ENCODE measurements around the gene SHC3. TPM values are rescaled to one million over a fixed set of nuclear protein-coding genes. Genes with fewer than 3 reads are reported as not detected.

The SHC3 gene
- total and polyA plus RNA-seq, 2 of the 4 experiments (the other 2 are of a cell fraction), result 4.5 to 13.3 TPM

- no peak for TF ChIP-seq SMC3 (IDR thresholded peaks at IDR 0.05; ENCODE audit: low read depth, low read length)
- no peak for TF ChIP-seq RFX5 (IDR thresholded peaks at IDR 0.05; ENCODE audit: low read depth, low read length)
- TF ChIP-seq USF2 (IDR thresholded peaks at IDR 0.05; ENCODE audit: low read depth, low read length), result no peak
- TF ChIP-seq MAZ (IDR thresholded peaks at IDR 0.05; ENCODE audit: borderline replicate concordance, low read depth, low read length), result no peak
- TF ChIP-seq CTCF (conservative IDR thresholded peaks at IDR 0.05; ENCODE audit: low read depth, low read length), result no peak
- TF ChIP-seq CEBPB (IDR thresholded peaks at IDR 0.05; ENCODE audit: low read depth, low read length), result no peak
- no peak for TF ChIP-seq RCOR1 (IDR thresholded peaks at IDR 0.05; ENCODE audit: insufficient replicate concordance, low read length)
- TF ChIP-seq POLR2A (IDR thresholded peaks at IDR 0.05; ENCODE audit: low read depth, low read length), result no peak
- TF ChIP-seq NFE2L2 (IDR thresholded peaks at IDR 0.05; ENCODE audit: low read depth, low read length), result no peak
- no peak for TF ChIP-seq ELK1 (IDR thresholded peaks at IDR 0.05; ENCODE audit: borderline replicate concordance, low read depth, low read length)
- no peak for TF ChIP-seq MXI1 (IDR thresholded peaks at IDR 0.05; ENCODE audit: borderline replicate concordance, low read depth, low read length)
- TF ChIP-seq BHLHE40 (IDR thresholded peaks at IDR 0.05; ENCODE audit: low read depth, low read length), result no peak
- no peak for TF ChIP-seq MAFK (IDR thresholded peaks at IDR 0.05; ENCODE audit: low read depth, low read length)
- TF ChIP-seq CHD1 (IDR thresholded peaks at IDR 0.05; ENCODE audit: low read depth, low read length), result no peak
- no peak for TF ChIP-seq FOS (IDR thresholded peaks at IDR 0.05; ENCODE audit: low read depth, low read length)
- TF ChIP-seq RAD21 (IDR thresholded peaks at IDR 0.05; ENCODE audit: low read length), result no peak
- Histone ChIP-seq H4K20me1 (ENCODE audit: insufficient read depth, low read length) (no peaks in the 10 kb centered on the region), H4K91ac (ENCODE audit: insufficient read depth, low read depth, low read length) (no peak overlapping the region), H2AFZ (replicated peaks; ENCODE audit: low read length, poor library complexity) (no peak overlapping the region), H2AK9ac (replicated peaks; ENCODE audit: low read depth, low read length, poor library complexity) (no peak overlapping the region), H3K14ac (replicated peaks; ENCODE audit: low read depth, low read length) (no peak overlapping the region), H3K4me3 (ENCODE audit: insufficient read depth, low read depth, low read length) (no peak overlapping the region), H2BK120ac (ENCODE audit: low read depth, low read length) (no peak overlapping the region), H3K36me3 (ENCODE audit: control insufficient read depth, insufficient read depth, low read length) (peaks cover 20% of the 10 kb centered on the region), H2BK15ac (ENCODE audit: low read depth, low read length) (no peak overlapping the region), H3K18ac (ENCODE audit: low read depth, low read length) (no peak overlapping the region), H3K9me3 (ENCODE audit: control insufficient read depth, insufficient read depth, low read length) (no peaks in the 10 kb centered on the region), H4K5ac (ENCODE audit: low read depth, low read length) (no peak overlapping the region), H4K8ac (ENCODE audit: low read depth in 2 of 2, low read length in 2 of 2) (no peak overlapping the region), H2BK5ac (ENCODE audit: low read depth, low read length, poor library complexity, severe bottlenecking) (no peak overlapping the region), H3K9me1 (ENCODE audit: insufficient read depth, low read length) (peaks cover 4% of the 10 kb centered on the region; the same call in 1 of the 2 replicates), H3K23ac (ENCODE audit: low read depth, low read length) (no peak overlapping the region), H3K4ac (ENCODE audit: low read depth, low read length) (no peak overlapping the region), H2BK20ac (ENCODE audit: low read depth, low read length) (no peak overlapping the region), H3K27ac (ENCODE audit: insufficient read depth, low read length) (no peak overlapping the region), H3K9ac (ENCODE audit: low read depth, low read length) (no peak overlapping the region), H3K56ac (ENCODE audit: extremely low read depth, insufficient read depth, low read length) (no peak overlapping the region), H2AK5ac (ENCODE audit: low read depth, low read length) (no peak overlapping the region), H3K79me1 (ENCODE audit: low read depth in 1 of 2, low read length in 2 of 2) (no peaks in the 10 kb centered on the region), H3K27me3 (ENCODE audit: control insufficient read depth, insufficient read depth, low read length) (no peaks in the 10 kb centered on the region), H3K4me2 (ENCODE audit: low read depth, low read length) (no peak overlapping the region), H3K4me1 (ENCODE audit: control insufficient read depth, insufficient read depth, low read length) (no peaks in the 10 kb centered on the region)
- in situ Hi-C loops (cut with MboI; ENCODE audit: low sequenced_read_pairs), result no loop called here
- WGBS, 2 experiments (ENCODE audit: extremely low coverage in 2 of 2, insufficient read length in 1 of 2), result no CpG with 5 or more reads among the region's 2 CpGs
- ChIA-PET POLR2A (ENCODE audit: unreplicated experiment) (no interaction called here), CTCF (no interaction called here)
- dilution Hi-C loops (cut with HindIII; ENCODE audit: low sequenced_read_pairs, unreplicated experiment), result no loop called here
- no TSS peak for BruUV-seq (replicated peaks)
- DNase-seq (peak; percentile 38), ATAC-seq (ENCODE audit: low read depth) (no peak)
- intact Hi-C loops (cut with micrococcal nuclease), result no loop called here
Observed at GRCh38 chr9:89046832-89047231, 131.8 kb downstream of the SHC3 start.
